Measurements from ENCODE around the gene GOT2.

GRCh38 chr16:58684354-58685083 lies 49.6 kb downstream of the GOT2 start, which contains the start of gene SLC38A7:
- no peak for TF ChIP-seq CTCF (IDR thresholded peaks at IDR 0.05)
- TF ChIP-seq REST (IDR thresholded peaks at IDR 0.05; ENCODE audit: insufficient read depth in 1 of 2, low read depth in 2 of 2, low read length in 1 of 2) = no peak
- peak; percentile 84; the same call in 1 of the 2 replicates for TF ChIP-seq SIN3A (IDR thresholded peaks at IDR 0.05; ENCODE audit: borderline replicate concordance, insufficient read depth, low read depth, low read length)
- no peak for TF ChIP-seq POLR2AphosphoS5 (IDR thresholded peaks at IDR 0.05; ENCODE audit: low read depth, low read length)

Data from Panc1 (cell line).